SJSA1 (cell line): ENCODE data around the gene AQP10. TPM values are rescaled to one million over a fixed set of nuclear protein-coding genes. Genes with fewer than 3 reads are reported as not detected.
"Not testable (repeated sequence)": the region's sequence is repeated elsewhere in the genome, so short reads cannot be mapped to it uniquely, and the experiment has no call there.

ENCODE experiments used
- DNase-seq, 2 experiments: peaks; one replicate each; pipeline ENCODE4 v3.0.0-alpha.2; 2015 to 2020; ENCODE audit warnings: low spot score in 2 of 2, low read depth in 1 of 2
- H3K27ac ChIP-seq: fragments of 250-450 bp; sonication (Bioruptor Pico); 2 replicates; pipeline ENCODE4 v1.5.1; 2020; ENCODE audit warnings: mild to moderate bottlenecking, moderate library complexity
- H3K27me3 ChIP-seq: fragments of 250-450 bp; sonication (Bioruptor Pico); replicated peaks from 2 replicates; pipeline ENCODE4 v1.5.1; 2020; ENCODE audit warnings: mild to moderate bottlenecking, moderate library complexity
- H3K36me3 ChIP-seq: fragments of 250-450 bp; sonication (Bioruptor Pico); 2 replicates; pipeline ENCODE4 v1.5.1; 2020; ENCODE audit warnings: mild to moderate bottlenecking
- H3K4me1 ChIP-seq: fragments of 250-450 bp; sonication (Bioruptor Pico); replicated peaks from 2 replicates; pipeline ENCODE4 v1.6.1; 2021; ENCODE audit warnings: mild to moderate bottlenecking
- H3K4me3 ChIP-seq: fragments of 250-450 bp; sonication (Bioruptor Pico); 2 replicates; pipeline ENCODE4 v1.5.1; 2020; ENCODE audit warnings: mild to moderate bottlenecking
- H3K9me3 ChIP-seq: fragments of 250-450 bp; sonication (Bioruptor Pico); replicated peaks from 2 replicates; pipeline ENCODE4 v1.5.1; 2020; ENCODE audit warnings: mild to moderate bottlenecking
- total RNA-seq: library from RNA; depleted of rRNA; stranded (reverse); fragments of >200 nt; shearing (Covaris generic); gene quantifications from 2 replicates; pipeline ENCODE4 v1.2.3, GENCODE V29; 2014; rRNA removed

AQP10 gene, protein sequence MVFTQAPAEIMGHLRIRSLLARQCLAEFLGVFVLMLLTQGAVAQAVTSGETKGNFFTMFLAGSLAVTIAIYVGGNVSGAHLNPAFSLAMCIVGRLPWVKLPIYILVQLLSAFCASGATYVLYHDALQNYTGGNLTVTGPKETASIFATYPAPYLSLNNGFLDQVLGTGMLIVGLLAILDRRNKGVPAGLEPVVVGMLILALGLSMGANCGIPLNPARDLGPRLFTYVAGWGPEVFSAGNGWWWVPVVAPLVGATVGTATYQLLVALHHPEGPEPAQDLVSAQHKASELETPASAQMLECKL
- total RNA-seq: not detected in 2 replicates

- Histone ChIP-seq H3K4me3 (no peak within 1 kb of the TSS), H3K27ac (no peak within 1 kb of the TSS), H3K27me3 (0 out of 2 replicates have a peak, but pooled peaks cover 6% of the 10 kb centered on the region), H3K9me3 (peaks cover 5% of the 10 kb centered on the region; the same call in 1 of the 2 replicates), H3K36me3 (0 out of 2 replicates have a peak, but pooled peaks cover 5% of the 10 kb centered on the region), H3K4me1 (peaks cover 8% of the 10 kb centered on the region)
- DNase-seq: no peak
Measured at GRCh38 chr1:154320882-154321608, at the start of gene AQP10. Gene AQP10 (plus strand): TSS chr1:154321093. CDS start chr1:154321156, 63 bp downstream.

GRCh38 chr1:154272217-154272998, 48.5 kb upstream of the AQP10 start, which contains the start of gene HAX1:
Gene HAX1 (plus strand): TSS chr1:154272629. CDS start chr1:154272724, 95 bp downstream.
- Histone ChIP-seq H3K36me3 (peaks cover 43% of the 10 kb centered on the region), H3K27ac (peak within 1 kb of the TSS; percentile 60)
- DNase-seq: peak; percentile 94 to 96

DNA sequence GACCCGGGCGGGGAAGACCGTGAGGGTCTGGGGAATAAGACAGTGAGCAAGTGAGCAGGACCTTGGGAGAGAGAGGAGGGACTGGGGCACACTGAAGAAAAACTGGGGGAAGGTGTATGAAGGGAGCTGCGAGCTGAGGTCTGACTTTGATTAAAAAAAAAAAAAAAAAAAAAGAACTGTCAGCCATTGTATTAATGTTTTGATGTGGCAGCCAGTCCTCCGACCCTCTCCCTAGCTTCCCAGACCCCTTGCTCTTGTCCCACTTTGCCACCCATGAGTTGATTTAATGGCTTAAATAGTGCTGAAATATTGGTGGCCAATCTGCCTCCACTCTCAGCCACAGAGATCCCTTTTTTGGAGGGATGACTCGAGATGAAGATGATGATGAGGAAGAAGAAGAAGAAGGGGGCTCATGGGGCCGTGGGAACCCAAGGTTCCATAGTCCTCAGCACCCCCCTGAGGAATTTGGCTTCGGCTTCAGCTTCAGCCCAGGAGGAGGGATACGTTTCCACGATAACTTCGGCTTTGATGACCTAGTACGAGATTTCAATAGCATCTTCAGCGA, 47.8 kb upstream of the AQP10 start:
- no peak for DNase-seq
- peak overlapping the region; percentile 66 for H3K4me3 ChIP-seq
- no peaks in the 10 kb centered on the region for H3K27me3 ChIP-seq
- H3K36me3 ChIP-seq: peaks cover 41% of the 10 kb centered on the region
- H3K27ac ChIP-seq: peak overlapping the region; percentile 60
- peaks cover 8% of the 10 kb centered on the region for H3K4me1 ChIP-seq
- no peaks in the 10 kb centered on the region for H3K9me3 ChIP-seq

More at GRCh38 chr1:154272217-154272998, 48.5 kb upstream of the AQP10 start, which contains the start of gene HAX1:
- peaks cover 8% of the 10 kb centered on the region for H3K4me1 ChIP-seq
- no peaks in the 10 kb centered on the region for H3K27me3 ChIP-seq
- peak within 1 kb of the TSS; percentile 66 for H3K4me3 ChIP-seq
- no peaks in the 10 kb centered on the region for H3K9me3 ChIP-seq

- no peak overlapping the region for H3K4me3 ChIP-seq
- H3K4me1 ChIP-seq: peaks cover 4% of the 10 kb centered on the region; the same call in 1 of the 2 replicates
- H3K36me3 ChIP-seq: peaks cover 24% of the 10 kb centered on the region
Measured at GRCh38 chr1:154276797-154277196, 44.1 kb upstream of the AQP10 start.

DNA sequence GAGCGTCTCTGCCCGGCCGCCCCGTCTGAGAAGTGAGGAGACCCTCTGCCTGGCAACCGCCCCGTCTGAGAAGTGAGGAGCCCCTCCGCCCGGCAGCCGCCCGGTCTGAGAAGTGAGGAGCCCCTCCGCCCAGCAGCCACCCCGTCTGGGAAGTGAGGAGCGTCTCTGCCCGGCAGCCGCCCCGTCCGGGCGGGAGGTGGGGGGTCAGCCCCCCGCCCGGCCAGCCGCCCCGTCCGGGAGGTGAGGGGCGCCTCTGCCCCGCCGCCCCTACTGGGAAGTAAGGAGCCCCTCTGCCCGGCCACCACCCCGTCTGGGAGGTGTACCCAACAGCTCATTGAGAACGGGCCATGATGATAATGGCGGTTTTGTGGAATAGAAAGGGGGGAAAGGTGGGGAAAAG, 33.3 kb upstream of the AQP10 start:
- not testable (repeated sequence) for H3K27me3 ChIP-seq, H3K4me1 ChIP-seq, H3K36me3 ChIP-seq

More at GRCh38 chr1:154276797-154277196, 44.1 kb upstream of the AQP10 start:
- no peak overlapping the region for H3K27ac ChIP-seq
- H3K9me3 ChIP-seq: no peaks in the 10 kb centered on the region
- no peaks in the 10 kb centered on the region for H3K27me3 ChIP-seq
- no peak for DNase-seq

DNA sequence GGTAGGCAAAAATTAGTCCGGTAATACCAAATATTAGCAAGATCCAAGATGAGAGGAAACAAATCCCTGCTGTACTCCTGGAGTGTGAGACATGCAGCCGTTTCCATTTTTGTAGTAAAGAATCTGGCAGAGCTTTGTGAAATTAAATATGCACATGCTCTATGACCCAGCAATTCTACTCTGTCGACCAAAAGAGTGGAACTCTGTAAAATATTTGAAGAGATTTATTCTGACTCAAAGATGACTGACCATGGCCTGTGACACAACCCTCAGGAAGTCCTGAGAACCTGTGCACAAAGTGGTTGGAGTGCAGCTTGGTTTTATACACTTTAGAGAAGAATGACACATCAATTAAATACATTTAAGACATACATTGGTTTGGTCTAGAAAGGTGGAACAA, 32.2 kb upstream of the AQP10 start:
- H3K9me3 ChIP-seq: no peaks in the 10 kb centered on the region
- DNase-seq: no peak
- H3K27me3 ChIP-seq: 0 out of 2 replicates have a peak, but pooled peaks cover 4% of the 10 kb centered on the region
- no peaks in the 10 kb centered on the region for H3K4me1 ChIP-seq
- H3K4me3 ChIP-seq: no peak overlapping the region
- no peaks in the 10 kb centered on the region for H3K36me3 ChIP-seq
- no peak overlapping the region for H3K27ac ChIP-seq

More for the DNA sequence above, 33.3 kb upstream of the AQP10 start:
- H3K27ac ChIP-seq, DNase-seq, H3K9me3 ChIP-seq, H3K4me3 ChIP-seq: not testable (repeated sequence)

DNA sequence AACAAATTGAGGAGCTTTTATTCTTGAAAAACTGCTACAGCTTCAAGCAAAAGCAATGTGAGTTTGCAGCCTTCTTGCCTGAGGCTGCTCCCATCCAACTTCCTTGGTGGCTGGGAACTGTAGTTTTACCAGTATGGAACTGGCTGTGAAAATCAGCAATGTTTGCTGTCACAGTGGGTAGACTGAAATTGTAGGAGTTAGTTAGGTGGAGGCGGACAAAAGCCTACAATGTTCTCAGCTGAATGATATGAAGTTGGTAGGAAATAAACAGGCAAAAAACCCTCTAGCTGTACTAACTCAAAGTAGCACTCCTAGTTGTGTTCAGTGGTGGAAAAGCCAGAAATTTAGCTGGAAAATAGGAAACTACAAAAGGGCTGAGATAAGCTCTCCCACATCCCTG, 30.0 kb upstream of the AQP10 start:
- Histone ChIP-seq H3K27me3 (0 out of 2 replicates have a peak, but pooled peaks cover 4% of the 10 kb centered on the region), H3K4me1 (no peaks in the 10 kb centered on the region), H3K9me3 (peaks cover 5% of the 10 kb centered on the region), H3K4me3 (no peak overlapping the region), H3K36me3 (no peaks in the 10 kb centered on the region), H3K27ac (no peak overlapping the region)
- no peak for DNase-seq

- peaks cover 11% of the 10 kb centered on the region for H3K9me3 ChIP-seq
- H3K4me1 ChIP-seq: no peaks in the 10 kb centered on the region
- no peak overlapping the region for H3K4me3 ChIP-seq
- H3K27me3 ChIP-seq: no peaks in the 10 kb centered on the region
- DNase-seq: no peak
- H3K27ac ChIP-seq: no peak overlapping the region
- H3K36me3 ChIP-seq: no peaks in the 10 kb centered on the region
Measured at GRCh38 chr1:154295408-154296235, 25.3 kb upstream of the AQP10 start.

DNA sequence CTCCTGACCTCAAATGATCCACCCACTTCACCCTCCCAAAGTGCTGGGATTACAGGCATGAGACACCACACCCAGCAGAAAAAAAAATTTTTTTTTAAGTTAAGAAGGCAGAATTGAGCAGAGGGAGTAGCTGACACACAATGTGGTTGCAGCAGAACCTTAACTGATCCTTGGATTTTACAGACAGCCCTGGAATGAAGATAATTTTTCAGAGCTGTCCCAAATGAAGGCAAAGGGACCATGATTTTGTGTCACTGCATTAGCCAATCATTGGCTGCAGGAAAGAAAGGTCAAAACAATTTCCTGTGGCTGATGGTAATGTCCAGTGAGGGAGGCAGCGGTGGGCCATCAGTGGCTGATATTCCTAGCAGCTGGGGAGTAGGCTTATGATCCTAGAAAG, 19.3 kb upstream of the AQP10 start:
- H3K27me3 ChIP-seq: no peaks in the 10 kb centered on the region
- H3K36me3 ChIP-seq: no peaks in the 10 kb centered on the region
- H3K4me1 ChIP-seq: peaks cover 6% of the 10 kb centered on the region
- no peak for DNase-seq
- H3K4me3 ChIP-seq: no peak overlapping the region
- H3K9me3 ChIP-seq: no peaks in the 10 kb centered on the region
- H3K27ac ChIP-seq: no peak overlapping the region

- peak; percentile 43 to 70 for DNase-seq
- H3K27ac ChIP-seq: no peak overlapping the region
- no peak overlapping the region for H3K4me3 ChIP-seq
- H3K27me3 ChIP-seq: no peaks in the 10 kb centered on the region
- H3K9me3 ChIP-seq: no peaks in the 10 kb centered on the region
- H3K4me1 ChIP-seq: peaks cover 6% of the 10 kb centered on the region
- no peaks in the 10 kb centered on the region for H3K36me3 ChIP-seq
Measured at GRCh38 chr1:154304664-154305337, 16.1 kb upstream of the AQP10 start.

GRCh38 chr1:154306151-154306550, 14.7 kb upstream of the AQP10 start:
- Histone ChIP-seq H3K4me3 (no peak overlapping the region), H3K27me3 (no peaks in the 10 kb centered on the region), H3K27ac (no peak overlapping the region), H3K36me3 (no peaks in the 10 kb centered on the region), H3K4me1 (peaks cover 6% of the 10 kb centered on the region), H3K9me3 (no peaks in the 10 kb centered on the region)
- no peak for DNase-seq

- not testable (repeated sequence) for H3K27me3 ChIP-seq, H3K4me3 ChIP-seq, DNase-seq, H3K9me3 ChIP-seq, H3K36me3 ChIP-seq, H3K4me1 ChIP-seq, H3K27ac ChIP-seq
Measured at GRCh38 chr1:154307670-154308270, 13.1 kb upstream of the AQP10 start.
